GM18502 (cell line): ENCODE data around the gene HEATR5B.
A peak's percentile ranks its signal among the peaks of the same experiment; 100 is the strongest.
"Not testable (repeated sequence)": the region's sequence is repeated elsewhere in the genome, so short reads cannot be mapped to it uniquely, and the experiment has no call there.

Experiments
- ATAC-seq: cut with Tn5 transposase; IDR thresholded peaks from one replicate; pipeline ENCODE4 v1.9.1; 2021; ENCODE audit warnings: mild to moderate bottlenecking; ENCODE audit not compliant: unreplicated experiment, poor library complexity

HEATR5B gene

GRCh38 chr2:36993841-36994620, 90.1 kb downstream of the HEATR5B start:
- no peak for ATAC-seq

- no peak for ATAC-seq
Observed at GRCh38 chr2:36988008-36988407, 96.2 kb downstream of the HEATR5B start.

GRCh38 chr2:36982467-36982866, 101.7 kb downstream of the HEATR5B start:
- no peak for ATAC-seq

DNA sequence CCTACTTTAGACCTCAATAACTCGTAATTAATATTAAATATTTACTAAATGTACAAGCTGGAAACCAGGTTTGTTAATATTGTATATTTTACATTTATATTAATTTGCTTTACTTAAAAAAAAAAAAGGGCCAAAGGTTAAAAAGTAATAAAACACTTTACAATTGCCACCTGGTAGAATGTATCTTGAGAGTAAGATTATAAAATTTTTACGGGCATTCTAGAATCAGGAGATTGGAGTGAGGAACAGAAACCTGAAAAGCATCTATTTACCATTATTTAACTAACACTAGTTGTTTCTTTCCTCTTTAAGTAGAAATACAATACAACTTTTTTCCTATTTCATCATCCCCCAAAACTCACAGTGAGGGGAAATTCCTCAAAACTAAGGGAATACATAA, 102.3 kb downstream of the HEATR5B start:
- no peak for ATAC-seq

- ATAC-seq: not testable (repeated sequence)
Observed at GRCh38 chr2:36979007-36979406, 105.2 kb downstream of the HEATR5B start.

GRCh38 chr2:36976065-36976464, 108.1 kb downstream of the HEATR5B start:
- ATAC-seq: no peak

DNA sequence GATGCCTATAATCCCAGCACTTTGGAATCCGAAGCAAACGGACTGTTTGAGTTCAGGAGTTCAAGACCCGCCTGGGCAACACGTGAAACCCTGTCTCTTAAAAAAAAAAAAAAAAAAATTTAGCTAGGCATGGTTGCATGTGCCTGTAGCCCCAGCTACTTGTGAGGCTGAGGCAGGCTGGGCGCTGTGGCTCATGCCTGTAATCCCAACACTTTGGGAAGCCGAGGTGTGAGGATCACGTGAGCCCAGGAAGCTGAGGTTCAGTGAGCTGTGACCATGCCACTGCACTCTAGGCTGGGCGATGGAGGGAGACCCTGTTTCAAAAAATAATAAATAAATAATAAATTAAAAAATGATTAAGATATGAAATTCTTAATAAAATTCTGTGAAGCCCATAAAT, 108.9 kb downstream of the HEATR5B start:
- no peak for ATAC-seq

GRCh38 chr2:36973320-36973719, 110.9 kb downstream of the HEATR5B start:
- ATAC-seq: no peak

GRCh38 chr2:36971990-36972389, 112.2 kb downstream of the HEATR5B start:
- ATAC-seq: no peak

DNA sequence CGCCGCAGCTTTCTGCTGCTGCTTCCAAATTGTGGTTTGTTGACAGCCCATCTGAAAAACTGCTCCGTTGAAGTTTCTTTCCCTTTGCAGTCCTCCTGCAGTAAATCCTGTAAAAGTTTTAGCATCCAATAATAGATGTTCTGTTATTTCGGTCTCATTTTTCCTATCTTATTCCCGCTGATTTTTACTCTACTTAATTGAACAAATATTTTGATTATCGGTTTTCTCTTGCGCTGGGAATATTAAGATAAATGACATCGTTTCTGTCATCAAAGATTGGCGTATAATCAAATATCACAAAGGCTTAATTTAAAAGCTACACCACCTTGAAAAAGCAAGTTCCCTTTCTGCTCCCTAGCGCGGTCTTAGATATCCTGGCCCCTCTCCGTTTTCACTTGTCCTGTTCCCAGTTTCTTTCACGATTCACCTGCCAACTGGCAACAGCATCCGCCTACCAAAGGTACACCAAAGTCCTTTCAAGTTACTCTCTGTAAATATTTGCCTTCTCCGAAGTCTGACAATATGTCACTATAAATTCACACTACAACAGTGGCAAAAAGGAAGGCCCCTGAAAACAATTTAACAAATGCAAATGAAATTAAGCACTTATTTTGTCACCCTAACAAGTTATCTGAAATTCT, 116.8 kb downstream of the HEATR5B start:
- ATAC-seq: no peak

DNA sequence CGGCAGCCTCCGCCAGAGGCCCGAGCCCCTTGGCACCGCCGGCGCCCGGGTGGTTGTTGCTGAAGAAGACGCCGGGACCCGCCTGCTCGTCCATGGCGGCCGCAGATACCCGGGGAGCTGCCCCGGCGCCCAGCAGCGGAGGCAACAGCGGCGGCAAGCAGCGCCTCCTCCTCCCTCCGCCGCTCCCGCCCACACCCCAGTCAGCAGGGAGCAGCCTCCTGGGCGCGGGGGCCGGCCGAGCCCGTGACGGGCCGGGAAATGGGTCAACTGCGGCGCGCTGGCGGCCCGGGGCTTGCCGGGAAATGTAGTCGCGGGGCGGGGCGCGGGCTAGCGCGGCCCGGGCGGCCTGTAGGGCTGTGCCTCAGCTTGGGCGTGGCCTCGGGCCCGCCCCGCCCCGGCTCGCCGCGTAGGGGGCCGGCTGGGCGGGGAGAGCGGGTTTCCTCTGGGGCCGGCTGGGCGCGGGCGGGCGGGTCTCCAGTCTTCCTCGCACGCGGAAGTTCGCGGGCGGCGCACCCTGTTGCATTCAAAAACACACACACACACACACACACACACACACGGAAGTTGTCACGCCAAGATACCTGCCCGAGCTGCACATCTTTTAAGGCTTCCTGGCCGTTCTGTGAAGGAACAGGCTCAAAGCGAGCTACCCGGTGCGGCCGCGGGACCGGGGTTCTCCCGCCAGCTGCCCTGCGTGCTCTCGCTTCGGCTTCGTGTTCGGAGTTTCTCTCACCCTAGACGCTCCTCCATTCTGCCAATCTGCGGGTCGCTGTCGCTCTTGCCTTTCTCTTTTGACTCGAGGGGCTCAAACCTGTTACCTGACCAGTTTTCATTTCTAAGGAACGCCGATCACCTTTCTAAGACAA, 117.6 kb downstream of the HEATR5B start, which contains the start of gene STRN:
Gene STRN, minus strand, starts transcription at position 167 of the 866 bp plus-strand sequence. Its CDS starts 73 bp downstream, at position 94.
- peak; percentile 98 for ATAC-seq

- peak; percentile 36 for ATAC-seq
Observed at GRCh38 chr2:36965751-36966369, 118.3 kb downstream of the HEATR5B start.

GRCh38 chr2:36965206-36965605, 119.0 kb downstream of the HEATR5B start:
- no peak for ATAC-seq

GRCh38 chr2:36964496-36965058, 119.6 kb downstream of the HEATR5B start:
- ATAC-seq: no peak

- no peak for ATAC-seq
Observed at GRCh38 chr2:36963734-36964133, 120.4 kb downstream of the HEATR5B start.

DNA sequence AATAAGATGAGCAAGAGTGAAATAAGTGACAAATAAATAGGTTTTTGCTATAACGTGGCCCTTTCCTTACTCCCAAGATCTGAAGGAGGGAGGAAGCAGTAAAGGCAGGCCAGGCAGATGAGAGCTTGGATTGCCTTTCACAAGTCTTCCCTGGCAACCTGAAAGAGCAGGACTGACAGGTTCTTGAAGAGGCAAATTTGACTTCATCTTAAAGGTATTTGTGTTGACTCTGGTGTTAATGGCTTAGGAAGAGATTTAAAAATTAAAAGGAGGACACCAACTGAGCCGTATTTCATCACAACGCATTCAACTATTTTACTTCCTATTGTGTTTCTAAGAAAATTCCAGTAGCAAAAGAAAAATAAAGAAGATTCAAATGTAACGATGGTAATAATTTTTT, 121.1 kb downstream of the HEATR5B start:
- no peak for ATAC-seq

GRCh38 chr2:36960773-36961172, 123.4 kb downstream of the HEATR5B start:
- ATAC-seq: no peak

DNA sequence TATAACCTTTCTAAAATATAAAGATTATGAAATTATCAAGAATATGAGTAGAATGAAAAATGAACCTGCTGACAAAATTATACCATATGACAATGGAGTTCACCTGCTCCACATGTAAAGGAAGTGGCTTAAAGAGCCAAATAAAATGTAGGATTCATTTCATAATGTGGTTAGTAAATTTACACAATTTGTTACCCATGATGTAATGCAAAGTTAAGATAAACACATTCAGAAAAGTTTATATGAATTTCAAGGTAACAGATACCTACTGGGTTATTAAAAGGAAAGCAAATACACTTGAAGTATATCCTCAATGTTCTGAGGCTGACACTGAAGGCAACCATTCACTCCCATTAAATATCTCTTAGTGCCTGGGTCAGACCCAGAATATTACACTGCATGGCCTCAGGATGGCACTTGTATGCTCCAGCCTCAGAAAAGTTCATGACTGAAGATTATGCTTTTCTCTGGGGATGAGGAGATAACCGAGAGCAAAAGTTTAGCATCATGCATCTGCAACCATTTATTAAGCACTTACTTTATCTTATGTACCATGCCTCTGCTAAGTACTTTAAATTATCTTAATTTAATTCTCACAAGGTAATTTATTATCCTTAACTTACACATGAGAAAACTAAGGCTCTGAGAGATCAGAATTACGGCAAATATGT, 124.0 kb downstream of the HEATR5B start:
- ATAC-seq: no peak

DNA sequence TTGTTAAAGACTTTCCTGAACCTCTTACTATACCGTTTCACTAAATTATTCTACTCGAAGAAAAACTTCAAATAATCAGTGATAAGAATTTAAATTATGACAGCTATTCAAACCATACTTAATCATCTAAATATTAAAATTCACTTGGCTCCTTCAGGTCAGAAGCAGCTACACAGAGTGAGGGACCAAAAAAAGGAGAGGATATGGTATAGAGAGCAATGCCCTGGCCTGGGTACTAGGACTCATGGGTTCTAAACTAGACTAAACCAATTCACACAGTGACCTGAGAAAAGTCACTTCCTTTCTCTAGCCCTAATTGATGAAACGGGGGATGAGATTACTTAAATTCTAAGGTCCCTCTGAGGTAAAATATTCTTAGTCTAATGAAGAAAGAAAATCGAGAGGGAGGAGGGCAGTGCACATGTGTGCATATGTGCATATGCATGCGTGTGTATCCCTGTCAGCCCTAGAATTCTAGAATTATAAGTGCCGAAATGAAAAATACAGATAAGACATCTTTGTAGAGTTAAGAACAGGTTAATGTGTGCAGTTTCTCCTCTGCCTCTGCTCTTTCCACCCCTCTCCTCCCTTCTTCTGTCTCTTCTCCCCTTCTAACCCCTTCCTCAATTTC, 129.1 kb downstream of the HEATR5B start:
- ATAC-seq: no peak
